Retinal pigment epithelial cell (primary cell): ENCODE data around the gene EXOC4.

Experiments used
- DNase-seq: peaks from one replicate; pipeline ENCODE4 v3.0.0-alpha.2; 2010; ENCODE audit warnings: low read depth
- H3K4me3 ChIP-seq: 2 replicates; pipeline ENCODE4 v1.5.1; 2011; ENCODE audit warnings: mild to moderate bottlenecking, low read length, control low read depth, moderate library complexity
- CTCF ChIP-seq: conservative IDR thresholded peaks from 2 replicates; pipeline ENCODE4 v1.5.1; 2011; ENCODE audit warnings: low read depth, low read length, control low read depth, inconsistent platforms

EXOC4 gene

GRCh38 chr7:133741703-133742102 is 488.8 kb downstream of the EXOC4 start:
- no peak overlapping the region for H3K4me3 ChIP-seq
- TF ChIP-seq CTCF, result no peak
- no peak for DNase-seq

GRCh38 chr7:133742709-133743538 is 490.0 kb downstream of the EXOC4 start:
- DNase-seq, result no peak
- peak; percentile 76 for TF ChIP-seq CTCF
- H3K4me3 ChIP-seq, result no peak overlapping the region

- no peak overlapping the region for H3K4me3 ChIP-seq
- no peak for DNase-seq
- no peak for TF ChIP-seq CTCF
Observed at GRCh38 chr7:133744451-133744850, 491.6 kb downstream of the EXOC4 start.

- no peak overlapping the region for H3K4me3 ChIP-seq
- no peak for TF ChIP-seq CTCF
- DNase-seq, result no peak
Observed at GRCh38 chr7:133746305-133746704, 493.4 kb downstream of the EXOC4 start.

GRCh38 chr7:133746847-133747246 is 494.0 kb downstream of the EXOC4 start:
- DNase-seq, result no peak
- no peak for TF ChIP-seq CTCF
- no peak overlapping the region for H3K4me3 ChIP-seq

- TF ChIP-seq CTCF, result no peak
- H3K4me3 ChIP-seq, result no peak overlapping the region
- no peak for DNase-seq
Observed at GRCh38 chr7:133748443-133749407, 495.8 kb downstream of the EXOC4 start.
